ENCODE results near the gene JAK1.

GRCh38 chr1:64844175-64844574 lies 122.2 kb downstream of the JAK1 start:
- TF ChIP-seq GATA2 (IDR thresholded peaks at IDR 0.05; ENCODE audit: low read depth, low read length) = no peak
- TF ChIP-seq GATA3 (IDR thresholded peaks at IDR 0.05; ENCODE audit: low read depth, low read length) = no peak

Measured in SH-SY5Y (cell line).